Pancreas (tissue), 10 donors: ENCODE data around the gene CLEC4G. TPM values are rescaled to one million over a fixed set of nuclear protein-coding genes. Genes with fewer than 3 reads are reported as not detected.

Experiments
- ATAC-seq, 4 donors: fragments of 200-7000 bp; cut with Tn5 transposase; one replicate each; pipeline versions ENCODE4 v1.8.0 to v1.9.1; 2020; ENCODE audit warnings: mild to moderate bottlenecking in 4 of 4, moderate library complexity in 4 of 4
- DNase-seq, 6 donors: peaks; one replicate each; pipeline ENCODE4 v3.0.0-alpha.2; 2020
- FAIRE-seq: peaks from 2 replicates; lab custom pipeline; 2012; peaks lifted over from hg19 to GRCh38; lab: Jason Lieb, UNC
- H3K27ac ChIP-seq, 4 donors: fragments of 200-600 bp; sonication (generic); 1 replicate in 3 of 4; 2 replicates in 1 of 4; pipeline versions ENCODE4 v1.5.0 to v1.8.0; 2020
- H3K27me3 ChIP-seq, 4 donors: fragments of 200-600 bp; one replicate each; pipeline ENCODE4 v1.8.0; 2021
- H3K36me3 ChIP-seq, 3 donors: fragments of 200-600 bp; sonication (generic) in 1 of 3; one replicate each; pipeline versions ENCODE4 v1.5.0 to v1.8.0; 2020 to 2021
- H3K4me1 ChIP-seq, 3 donors: fragments of 200-600 bp; one replicate each; pipeline ENCODE4 v1.8.0; 2021
- H3K4me3 ChIP-seq, 4 donors: fragments of 200-600 bp; sonication (generic) in 2 of 4; one replicate each; pipeline versions ENCODE4 v1.5.0 to v1.8.0; 2020 to 2021
- H3K9me3 ChIP-seq, 4 donors: fragments of 200-600 bp; one replicate each; pipeline ENCODE4 v1.8.0; 2021
- CTCF ChIP-seq, 4 donors: fragments of 200-600 bp; sonication (generic) in 3 of 4; IDR thresholded peaks; one replicate each; pipeline versions ENCODE4 v1.5.0 to v1.8.0; 2021; ENCODE audit warnings: antibody characterized with exemption in 4 of 4
- WGBS, 2 donors: extraction: QIAGEN DNeasy Blood & Tissue Kit; methylation state at CpG; one replicate each; pipeline ENCODE4 v1.1.7; 2013; 5-methylcytosine and 5-hydroxymethylcytosine counted together
- intact Hi-C, 3 donors: fragments of 100-400 bp; cut with DNase I; formaldehyde crosslinking; loops; one replicate each; pipeline versions ENCODE4 v1.11.1 to v1.14.2; 2022
- polyA plus RNA-seq, 2 donors: library from polyadenylated mRNA; stranded (reverse); fragments of 200-250 nt; gene quantifications; one replicate each; pipeline ENCODE4 v1.2.3, GENCODE V29; 2013
- total RNA-seq, 6 donors: library from RNA; stranded (reverse); fragmentation: NEBNext Ultra II Directional in 4 of 6; extraction: Animal tissue kit (Norgen Biotek cat#: 25700) in 4 of 6; gene quantifications; one replicate each; pipeline versions ENCODE4 v1.2.1 to v1.2.4, GENCODE V29; 2021 to 2023
- donor health status: healthy with polysubstance abuse.
- donor health status: DM: no; HTN: no; CAD: no; lungs with moderate emphysema.
- donor health status: DM: no; HTN: no; CAD: no.
- donor health status: control.
- donor health status: control.
- donor health status: Bipolar disorder and iron deficiency.
- donor health status: DM: yes; HTN: yes; CAD: no.
- donor health status: DM: no; HTN: no; CAD: no.
- donor health status: DM: no; HTN: no; CAD: no.
- donor health status: DM: yes; HTN: yes; CAD: no.

The CLEC4G gene
- total and polyA plus RNA-seq, 8 donors, result 0.09 to 1.1 (median 0.68) TPM; not detected in 3

GRCh38 chr19:7716762-7717161 is 15.1 kb downstream of the CLEC4G start:
- no peak for ATAC-seq
- intact Hi-C loops, result no loop called here
- H3K4me3 ChIP-seq, result no peak overlapping the region
- no peaks in the 10 kb centered on the region for H3K4me1 ChIP-seq
- H3K9me3 ChIP-seq, result no peaks in the 10 kb centered on the region
- no peaks in the 10 kb centered on the region for H3K27me3 ChIP-seq
- no peak for FAIRE-seq
- WGBS, 2 donors, result 50 to 73% methylated on average over 1 of the region's 1 CpG
- DNase-seq, result no peak
- TF ChIP-seq CTCF (IDR thresholded peaks at IDR 0.05), result no peak
- H3K27ac ChIP-seq, result no peak overlapping the region
- H3K36me3 ChIP-seq, result no peaks in the 10 kb centered on the region

- H3K27ac ChIP-seq, result no peak overlapping the region
- TF ChIP-seq CTCF (IDR thresholded peaks at IDR 0.05), result no peak
- ATAC-seq (no peak), FAIRE-seq (no peak), DNase-seq (no peak)
- H3K27me3 ChIP-seq, result no peaks in the 10 kb centered on the region
- 69 to 88% methylated on average over 1 of the region's 1 CpG for WGBS, 2 donors
- intact Hi-C loops, result no loop called here
- H3K9me3 ChIP-seq, result no peaks in the 10 kb centered on the region
- H3K4me1 ChIP-seq, result no peaks in the 10 kb centered on the region
- H3K36me3 ChIP-seq, result no peaks in the 10 kb centered on the region
- H3K4me3 ChIP-seq, result no peak overlapping the region
These were observed 16.2 kb downstream of the CLEC4G start for GRCh38 chr19:7715671-7716070.

- DNase-seq (no peak), ATAC-seq (no peak), FAIRE-seq (no peak)
- H3K9me3 ChIP-seq, result no peaks in the 10 kb centered on the region
- no peak overlapping the region for H3K4me3 ChIP-seq
- H3K27ac ChIP-seq, result no peak overlapping the region
- WGBS, 2 donors, result 69 to 83% methylated on average over 5 of the region's 5 CpGs
- no peaks in the 10 kb centered on the region for H3K4me1 ChIP-seq
- no peaks in the 10 kb centered on the region for H3K27me3 ChIP-seq
- no peaks in the 10 kb centered on the region for H3K36me3 ChIP-seq
- intact Hi-C loops, result no loop called here
- no peak for TF ChIP-seq CTCF (IDR thresholded peaks at IDR 0.05)
These were observed 21.3 kb downstream of the CLEC4G start for GRCh38 chr19:7710616-7711015.

GRCh38 chr19:7709932-7710460 is 21.9 kb downstream of the CLEC4G start:
- ATAC-seq (no peak), DNase-seq (no peak), FAIRE-seq (no peak)
- 50 to 64% methylated on average over 10 of the region's 10 CpGs for WGBS, 2 donors
- Histone ChIP-seq H3K9me3 (no peaks in the 10 kb centered on the region), H3K4me1 (no peaks in the 10 kb centered on the region), H3K27ac (no peak overlapping the region), H3K4me3 (no peak overlapping the region), H3K27me3 (no peaks in the 10 kb centered on the region), H3K36me3 (no peaks in the 10 kb centered on the region)
- intact Hi-C loops, result no loop called here
- no peak for TF ChIP-seq CTCF (IDR thresholded peaks at IDR 0.05)

GRCh38 chr19:7706955-7707456 is 24.9 kb downstream of the CLEC4G start:
- ATAC-seq (peak in 1 of 4 donors; percentile 13), DNase-seq (no peak), FAIRE-seq (no peak)
- Histone ChIP-seq H3K36me3 (no peaks in the 10 kb centered on the region), H3K4me3 (no peak overlapping the region), H3K27ac (no peak overlapping the region), H3K9me3 (no peaks in the 10 kb centered on the region), H3K4me1 (no peaks in the 10 kb centered on the region), H3K27me3 (no peaks in the 10 kb centered on the region)
- 65 to 69% methylated on average over 8 of the region's 8 CpGs for WGBS, 2 donors
- TF ChIP-seq CTCF (IDR thresholded peaks at IDR 0.05), result no peak
- intact Hi-C loops, result no loop called here
